Duodenal mucosa (tissue), 2 donors: ENCODE data around the gene ACER2.
"Not testable (repeated sequence)": the region's sequence is repeated elsewhere in the genome, so short reads cannot be mapped to it uniquely, and the experiment has no call there.

Source experiments
- H3K27ac ChIP-seq: one replicate; pipeline ENCODE4 v1.7.0; 2013; ENCODE audit warnings: low read depth, low read length
- H3K27me3 ChIP-seq, 2 donors: one replicate each; pipeline ENCODE4 v1.7.0; 2013; ENCODE audit warnings: low read length in 2 of 2, control low read depth in 1 of 2; ENCODE audit not compliant: insufficient read depth in 2 of 2, control insufficient read depth in 1 of 2
- H3K36me3 ChIP-seq, 2 donors: one replicate each; pipeline ENCODE4 v1.7.0; 2013; ENCODE audit warnings: low read length in 2 of 2, control low read depth in 1 of 2; ENCODE audit not compliant: insufficient read depth in 2 of 2, control insufficient read depth in 1 of 2
- H3K4me1 ChIP-seq, 2 donors: one replicate each; pipeline ENCODE4 v1.7.0; 2013; ENCODE audit warnings: low read length in 2 of 2, control low read depth in 1 of 2; ENCODE audit not compliant: insufficient read depth in 2 of 2, control insufficient read depth in 1 of 2
- H3K4me3 ChIP-seq, 2 donors: one replicate each; pipeline ENCODE4 v1.7.0; 2013; ENCODE audit warnings: low read length in 2 of 2, low read depth in 1 of 2
- H3K9ac ChIP-seq, 2 donors: one replicate each; pipeline ENCODE4 v1.7.0; 2013; ENCODE audit warnings: low read length in 2 of 2, low read depth in 1 of 2
- H3K9me3 ChIP-seq, 2 donors: one replicate each; pipeline ENCODE4 v1.7.0; 2013; ENCODE audit warnings: low read length in 2 of 2, control low read depth in 1 of 2; ENCODE audit not compliant: control insufficient read depth in 1 of 2

The ACER2 gene

GRCh38 chr9:19423163-19423562 lies 14.4 kb downstream of the ACER2 start:
- Histone ChIP-seq H3K4me1 (no peaks in the 10 kb centered on the region), H3K27ac (no peak overlapping the region), H3K27me3 (no peaks in the 10 kb centered on the region), H3K36me3 (peaks cover 3 to 4% of the 10 kb centered on the region in 2 donors), H3K4me3 (no peak overlapping the region), H3K9me3 (no peaks in the 10 kb centered on the region), H3K9ac (no peak overlapping the region)

- Histone ChIP-seq H3K27me3 (no peaks in the 10 kb centered on the region), H3K36me3 (peaks cover 3 to 4% of the 10 kb centered on the region in 2 donors), H3K4me3 (no peak overlapping the region), H3K27ac (no peak overlapping the region), H3K9me3 (no peaks in the 10 kb centered on the region), H3K4me1 (no peaks in the 10 kb centered on the region), H3K9ac (no peak overlapping the region)
Observed at GRCh38 chr9:19424176-19424779, 15.5 kb downstream of the ACER2 start.

GRCh38 chr9:19429595-19429994 lies 20.8 kb downstream of the ACER2 start:
- no peak overlapping the region for H3K9ac ChIP-seq
- no peak overlapping the region for H3K4me3 ChIP-seq
- no peaks in the 10 kb centered on the region for H3K27me3 ChIP-seq
- H3K9me3 ChIP-seq = no peaks in the 10 kb centered on the region
- peaks cover 3 to 4% of the 10 kb centered on the region in 2 donors for H3K36me3 ChIP-seq
- no peak overlapping the region for H3K27ac ChIP-seq
- H3K4me1 ChIP-seq = no peaks in the 10 kb centered on the region

DNA sequence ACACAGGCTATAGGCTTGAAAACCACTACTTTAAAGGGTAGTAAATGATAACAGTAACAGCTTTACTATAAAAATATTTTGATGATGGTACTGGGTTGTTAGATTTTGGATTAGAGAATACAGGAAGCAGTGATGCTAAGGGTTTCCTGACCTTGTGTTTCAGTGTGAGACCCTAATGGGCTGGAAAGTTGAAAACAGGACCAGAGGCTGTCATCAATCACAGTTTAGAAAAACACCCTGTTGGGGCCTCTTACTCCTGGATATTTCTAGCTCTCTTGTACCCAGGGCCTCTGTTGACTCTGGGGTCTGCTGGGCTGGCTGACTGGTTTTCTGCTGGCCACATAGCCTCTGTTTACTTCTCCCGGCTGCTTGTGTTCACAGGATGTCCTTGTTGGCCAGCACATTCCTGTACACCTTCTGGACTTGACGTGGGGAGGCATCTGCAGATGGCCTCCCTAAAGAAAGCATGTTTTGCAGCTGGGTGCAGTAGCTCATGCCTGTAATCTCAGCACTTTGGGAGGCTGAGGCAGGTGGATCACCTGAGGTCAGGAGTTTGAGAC lies 21.5 kb downstream of the ACER2 start:
- Histone ChIP-seq H3K9me3 (no peaks in the 10 kb centered on the region), H3K27ac (no peak overlapping the region), H3K27me3 (no peaks in the 10 kb centered on the region), H3K9ac (no peak overlapping the region), H3K4me1 (no peaks in the 10 kb centered on the region), H3K36me3 (peaks cover 3 to 4% of the 10 kb centered on the region in 2 donors), H3K4me3 (no peak overlapping the region)

DNA sequence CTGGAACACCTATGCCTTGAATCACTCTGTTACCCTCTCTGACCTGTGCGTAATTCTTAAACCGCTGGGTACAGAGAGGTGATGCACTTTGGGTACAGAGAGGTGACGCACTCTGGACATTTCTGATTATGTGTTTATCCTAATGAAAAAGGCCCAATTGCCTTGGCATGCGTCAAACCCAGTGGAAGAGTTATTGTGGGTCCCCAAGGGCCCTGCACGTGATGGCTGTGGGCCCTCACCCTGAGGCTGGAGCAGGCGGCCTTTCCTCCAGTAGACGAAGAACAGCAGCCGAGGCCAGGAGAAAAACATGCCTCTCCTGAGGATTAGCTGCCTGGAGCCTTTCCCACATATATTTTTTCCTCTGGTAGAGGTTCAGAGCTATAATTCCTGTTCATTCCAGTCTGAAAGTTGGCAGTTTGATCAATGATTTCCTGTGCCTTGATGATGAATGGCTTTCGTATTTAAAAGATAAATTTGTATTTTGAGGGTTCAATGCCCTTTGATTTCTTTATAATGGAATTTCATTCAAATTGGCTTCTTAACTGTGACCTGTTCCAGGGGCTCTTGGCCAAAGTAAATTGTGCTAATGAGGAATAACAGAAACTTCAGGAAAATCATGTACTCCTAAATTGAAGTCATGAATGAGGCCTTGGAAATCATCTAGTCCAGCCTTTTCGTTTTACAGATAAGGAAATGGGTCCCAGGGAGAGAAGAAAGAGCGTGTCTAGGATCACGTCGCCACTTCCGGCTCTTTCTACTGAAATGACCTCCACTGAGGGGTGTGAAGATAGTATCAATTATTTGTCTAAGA lies 22.8 kb downstream of the ACER2 start:
- Histone ChIP-seq H3K9ac (no peak overlapping the region), H3K27me3 (no peaks in the 10 kb centered on the region), H3K4me1 (no peaks in the 10 kb centered on the region), H3K27ac (no peak overlapping the region), H3K36me3 (no peaks in the 10 kb centered on the region), H3K4me3 (no peak overlapping the region), H3K9me3 (no peaks in the 10 kb centered on the region)

DNA sequence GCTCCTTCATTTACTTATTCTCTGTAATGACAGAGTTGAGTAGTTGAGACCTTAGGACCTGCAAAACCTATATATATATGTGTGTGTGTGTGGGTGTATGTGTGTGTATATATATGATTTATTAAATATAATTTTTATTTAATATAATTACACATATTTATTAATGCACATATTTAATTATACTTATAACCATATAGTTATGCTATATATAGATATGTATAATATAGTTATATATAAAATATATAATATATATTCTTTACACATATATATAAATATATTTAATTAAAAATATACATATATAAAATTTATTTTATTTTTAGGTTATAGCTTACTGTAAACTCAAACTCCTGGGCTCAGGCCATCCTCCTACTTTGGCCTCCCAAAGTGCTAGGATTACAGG lies 23.7 kb downstream of the ACER2 start:
- no peaks in the 10 kb centered on the region for H3K4me1 ChIP-seq
- no peaks in the 10 kb centered on the region for H3K9me3 ChIP-seq
- H3K27ac ChIP-seq = no peak overlapping the region
- no peak overlapping the region for H3K4me3 ChIP-seq
- H3K27me3 ChIP-seq = no peaks in the 10 kb centered on the region
- no peaks in the 10 kb centered on the region for H3K36me3 ChIP-seq
- H3K9ac ChIP-seq = no peak overlapping the region

DNA sequence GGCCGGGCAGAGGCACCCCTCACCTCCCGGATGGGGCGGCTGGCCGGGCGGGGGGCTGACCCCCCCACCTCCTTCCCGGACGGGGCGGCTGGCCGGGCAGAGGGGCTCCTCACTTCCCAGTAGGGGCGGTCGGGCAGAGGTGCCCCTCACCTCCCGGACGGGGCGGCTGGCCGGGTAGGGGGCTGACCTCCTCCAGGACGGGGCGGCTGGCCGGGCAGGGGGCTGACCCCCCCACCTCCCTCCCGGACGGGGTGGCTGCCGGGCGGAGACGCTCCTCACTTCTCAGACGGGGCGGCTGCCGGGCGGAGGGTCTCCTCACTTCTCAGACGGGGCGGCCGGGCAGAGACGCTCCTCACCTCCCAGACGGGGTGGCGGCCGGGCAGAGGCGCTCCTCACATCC lies 24.9 kb downstream of the ACER2 start:
- H3K27me3 ChIP-seq, H3K36me3 ChIP-seq, H3K4me3 ChIP-seq, H3K9me3 ChIP-seq, H3K27ac ChIP-seq, H3K9ac ChIP-seq, H3K4me1 ChIP-seq: not testable (repeated sequence)

- Histone ChIP-seq H3K27me3 (no peaks in the 10 kb centered on the region), H3K9ac (no peak overlapping the region), H3K4me3 (no peak overlapping the region), H3K36me3 (peaks cover 0 to 3% of the 10 kb centered on the region in 2 donors), H3K27ac (no peak overlapping the region), H3K4me1 (peaks cover 0 to 8% of the 10 kb centered on the region in 2 donors), H3K9me3 (no peaks in the 10 kb centered on the region)
Observed at GRCh38 chr9:19440376-19440775, 31.6 kb downstream of the ACER2 start.

DNA sequence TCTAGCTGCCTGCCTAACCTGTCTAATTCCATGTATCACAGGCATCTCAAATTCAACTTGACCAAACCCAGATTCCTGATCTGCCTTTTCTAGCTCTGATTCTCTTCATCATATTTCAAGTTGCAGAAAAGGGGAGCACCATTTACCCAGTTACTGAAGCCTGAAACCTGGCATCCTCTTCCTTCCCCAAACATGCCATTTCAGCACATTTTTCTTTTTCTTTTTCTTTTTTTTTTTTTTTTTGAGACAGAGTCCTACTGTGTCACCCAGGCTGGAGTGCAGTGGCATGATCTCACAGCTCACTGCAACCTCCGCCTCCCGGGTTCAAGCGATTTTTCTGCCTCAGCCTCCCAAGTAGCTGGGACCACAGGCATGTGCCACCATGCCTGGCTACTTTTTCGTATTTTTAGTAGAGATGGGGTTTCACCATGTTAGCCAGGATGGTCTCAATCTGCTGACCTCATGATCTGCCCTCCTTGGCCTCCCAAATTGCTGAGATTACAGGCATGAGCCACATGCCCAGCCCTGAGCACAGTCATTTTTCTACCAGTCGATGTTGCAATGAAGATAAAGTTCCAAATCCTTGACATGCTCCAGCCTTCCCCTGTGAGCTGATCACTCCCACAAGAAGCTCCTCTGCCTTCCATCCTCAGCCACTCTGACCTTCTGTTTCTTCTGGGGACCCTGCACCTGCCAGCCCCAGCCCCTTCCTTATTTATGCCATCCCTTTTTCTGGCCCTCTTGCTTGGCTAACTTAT lies 32.2 kb downstream of the ACER2 start:
- H3K27ac ChIP-seq = no peak overlapping the region

GRCh38 chr9:19441730-19442129 lies 32.9 kb downstream of the ACER2 start:
- Histone ChIP-seq H3K4me1 (peaks cover 0 to 8% of the 10 kb centered on the region in 2 donors), H3K9me3 (no peaks in the 10 kb centered on the region), H3K27ac (no peak overlapping the region), H3K27me3 (no peaks in the 10 kb centered on the region), H3K4me3 (peak overlapping the region; percentile 42 to 55), H3K36me3 (peaks cover 0 to 3% of the 10 kb centered on the region in 2 donors), H3K9ac (peak overlapping the region; percentile 13 to 57)

More for the DNA sequence above, 32.2 kb downstream of the ACER2 start:
- Histone ChIP-seq H3K4me3 (peak overlapping the region; percentile 42 to 55), H3K9me3 (no peaks in the 10 kb centered on the region), H3K9ac (no peak overlapping the region), H3K4me1 (peaks cover 0 to 8% of the 10 kb centered on the region in 2 donors), H3K27me3 (no peaks in the 10 kb centered on the region), H3K36me3 (peaks cover 0 to 3% of the 10 kb centered on the region in 2 donors)
